MCF 10A (cell line): Measurements from ENCODE around the gene EDC3. TPM values are rescaled to one million over a fixed set of nuclear protein-coding genes. Genes with fewer than 3 reads are reported as not detected.
"Not testable (repeated sequence)": the region's sequence is repeated elsewhere in the genome, so short reads cannot be mapped to it uniquely, and the experiment has no call there.

Experiments
- BruUV-seq: library from RNA; stranded (reverse); fragments of 400-500 nt; replicated peaks from 2 replicates; lab custom pipeline; 2021; lab: Mats Ljungman, UMichigan
- CTCF ChIA-PET: fragments of 300-600 bp; sonication (Branson Sonifier 250); formaldehyde crosslinking; extraction: SDS; loops from one replicate; lab custom pipeline; 2021; ENCODE audit warnings: antibody characterized with exemption, inconsistent platforms; lab: Yijun Ruan, JAX
- POLR2A ChIA-PET: fragments of 300-600, 350-650 bp; sonication (Branson Sonifier 250); formaldehyde crosslinking; extraction: SDS; loops from one replicate; lab custom pipeline; 2020; ENCODE audit warnings: antibody characterized with exemption, inconsistent platforms; lab: Yijun Ruan, JAX
- DNase-seq: peaks from one replicate; pipeline ENCODE4 v3.0.0-alpha.2; 2018; ENCODE audit not compliant: unreplicated experiment
- H3K27ac Mint-ChIP-seq: one replicate; pipeline ENCODE4 v1.8.0; 2022; ENCODE audit warnings: mild to moderate bottlenecking, low read depth, mixed read lengths; ENCODE audit not compliant: unreplicated experiment
- H3K27me3 Mint-ChIP-seq: one replicate; pipeline ENCODE4 v1.8.0; 2022; ENCODE audit warnings: mixed read lengths; ENCODE audit not compliant: insufficient read depth, unreplicated experiment
- H3K36me3 Mint-ChIP-seq: one replicate; pipeline ENCODE4 v1.8.0; 2022; ENCODE audit warnings: mild to moderate bottlenecking, moderate library complexity, mixed read lengths; ENCODE audit not compliant: insufficient read depth, unreplicated experiment
- H3K4me1 Mint-ChIP-seq: one replicate; pipeline ENCODE4 v1.8.0; 2022; ENCODE audit warnings: mixed read lengths; ENCODE audit not compliant: insufficient read depth, unreplicated experiment
- H3K4me3 Mint-ChIP-seq: one replicate; pipeline ENCODE4 v1.8.0; 2022; ENCODE audit warnings: mild to moderate bottlenecking, moderate library complexity, mixed read lengths; ENCODE audit not compliant: unreplicated experiment
- H3K9me3 Mint-ChIP-seq: one replicate; pipeline ENCODE4 v1.8.0; 2022; ENCODE audit warnings: mixed read lengths; ENCODE audit not compliant: unreplicated experiment
- intact Hi-C: fragments of 100-400 bp; cut with micrococcal nuclease; formaldehyde crosslinking; loops from 2 replicates; pipeline ENCODE4 v1.14.1; 2022
- total RNA-seq: library from RNA; stranded (reverse); gene quantifications from 2 replicates; pipeline ENCODE4 v1.2.3, GENCODE V29; 2022
- TF ChIP-seq, protein P1 (sequence below): fragments of 200-600 bp; IDR thresholded peaks from one replicate; pipeline ENCODE4 v1.8.0; 2022; ENCODE audit warnings: antibody characterized with exemption, mild to moderate bottlenecking; ENCODE audit not compliant: unreplicated experiment

EDC3 gene
- total RNA-seq, 1 experiment from 2014 or later: 42.8 TPM

DNA sequence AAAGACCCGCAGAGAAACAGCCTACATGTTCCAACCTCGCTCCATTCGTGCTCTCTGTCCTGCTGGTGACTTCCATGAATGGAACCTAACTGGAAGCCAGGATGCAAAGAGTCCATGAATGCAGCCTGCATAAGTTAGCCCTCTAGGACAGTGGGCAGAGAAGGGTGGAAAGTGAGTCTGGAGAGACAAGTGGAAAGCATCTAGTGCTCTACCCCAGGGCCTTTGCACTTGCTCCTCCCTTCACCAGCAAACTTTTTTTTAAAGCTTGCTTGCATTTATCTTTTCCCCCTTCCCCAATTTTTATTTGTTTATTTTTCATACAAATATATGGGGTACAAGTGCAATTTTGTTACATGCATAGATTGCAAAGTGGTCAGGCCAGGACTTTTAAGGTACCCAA lies 37.4 kb upstream of the EDC3 start:
- TF ChIP-seq, protein P1, sequence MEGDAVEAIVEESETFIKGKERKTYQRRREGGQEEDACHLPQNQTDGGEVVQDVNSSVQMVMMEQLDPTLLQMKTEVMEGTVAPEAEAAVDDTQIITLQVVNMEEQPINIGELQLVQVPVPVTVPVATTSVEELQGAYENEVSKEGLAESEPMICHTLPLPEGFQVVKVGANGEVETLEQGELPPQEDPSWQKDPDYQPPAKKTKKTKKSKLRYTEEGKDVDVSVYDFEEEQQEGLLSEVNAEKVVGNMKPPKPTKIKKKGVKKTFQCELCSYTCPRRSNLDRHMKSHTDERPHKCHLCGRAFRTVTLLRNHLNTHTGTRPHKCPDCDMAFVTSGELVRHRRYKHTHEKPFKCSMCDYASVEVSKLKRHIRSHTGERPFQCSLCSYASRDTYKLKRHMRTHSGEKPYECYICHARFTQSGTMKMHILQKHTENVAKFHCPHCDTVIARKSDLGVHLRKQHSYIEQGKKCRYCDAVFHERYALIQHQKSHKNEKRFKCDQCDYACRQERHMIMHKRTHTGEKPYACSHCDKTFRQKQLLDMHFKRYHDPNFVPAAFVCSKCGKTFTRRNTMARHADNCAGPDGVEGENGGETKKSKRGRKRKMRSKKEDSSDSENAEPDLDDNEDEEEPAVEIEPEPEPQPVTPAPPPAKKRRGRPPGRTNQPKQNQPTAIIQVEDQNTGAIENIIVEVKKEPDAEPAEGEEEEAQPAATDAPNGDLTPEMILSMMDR: no peak
- POLR2A ChIA-PET: interaction anchor here (0.8 to 1.2 kb wide), 2 partner anchors 9 to 719 kb away, joined by 3 to 4 read pairs; no protein-coding TSS in a partner anchor
- Mint-ChIP-seq H3K9me3 (no peaks in the 10 kb centered on the region), H3K4me3 (no peak overlapping the region), H3K36me3 (no peaks in the 10 kb centered on the region), H3K27me3 (peaks cover 33% of the 10 kb centered on the region), H3K4me1 (no peaks in the 10 kb centered on the region), H3K27ac (no peak overlapping the region)
- no peak for DNase-seq
- CTCF ChIA-PET: interaction anchor here (0.6 to 2.6 kb wide), 3 partner anchors 36 to 296 kb away, joined by 3 to 7 read pairs (median 6); no protein-coding TSS in a partner anchor
- intact Hi-C loops: no loop called here
- BruUV-seq: no TSS peak

GRCh38 chr15:74732846-74733245 lies 37.0 kb upstream of the EDC3 start:
- H3K27me3 Mint-ChIP-seq: peaks cover 28% of the 10 kb centered on the region
- no peaks in the 10 kb centered on the region for H3K36me3 Mint-ChIP-seq
- intact Hi-C loops: no loop called here
- no peak overlapping the region for H3K27ac Mint-ChIP-seq
- BruUV-seq: no TSS peak
- CTCF ChIA-PET: interaction anchor here (0.7 to 2.6 kb wide), 3 partner anchors 16 to 39 kb away, joined by 3 to 7 read pairs (median 6); partner anchors contain the start of gene CYP1A2
- TF ChIP-seq, protein P1: no peak
- H3K9me3 Mint-ChIP-seq: no peaks in the 10 kb centered on the region
- DNase-seq: no peak
- POLR2A ChIA-PET: interaction anchor here (1.2 kb wide), 1 partner anchor 9 kb away, joined by 3 read pairs; no protein-coding TSS in a partner anchor
- H3K4me1 Mint-ChIP-seq: no peaks in the 10 kb centered on the region
- H3K4me3 Mint-ChIP-seq: no peak overlapping the region

DNA sequence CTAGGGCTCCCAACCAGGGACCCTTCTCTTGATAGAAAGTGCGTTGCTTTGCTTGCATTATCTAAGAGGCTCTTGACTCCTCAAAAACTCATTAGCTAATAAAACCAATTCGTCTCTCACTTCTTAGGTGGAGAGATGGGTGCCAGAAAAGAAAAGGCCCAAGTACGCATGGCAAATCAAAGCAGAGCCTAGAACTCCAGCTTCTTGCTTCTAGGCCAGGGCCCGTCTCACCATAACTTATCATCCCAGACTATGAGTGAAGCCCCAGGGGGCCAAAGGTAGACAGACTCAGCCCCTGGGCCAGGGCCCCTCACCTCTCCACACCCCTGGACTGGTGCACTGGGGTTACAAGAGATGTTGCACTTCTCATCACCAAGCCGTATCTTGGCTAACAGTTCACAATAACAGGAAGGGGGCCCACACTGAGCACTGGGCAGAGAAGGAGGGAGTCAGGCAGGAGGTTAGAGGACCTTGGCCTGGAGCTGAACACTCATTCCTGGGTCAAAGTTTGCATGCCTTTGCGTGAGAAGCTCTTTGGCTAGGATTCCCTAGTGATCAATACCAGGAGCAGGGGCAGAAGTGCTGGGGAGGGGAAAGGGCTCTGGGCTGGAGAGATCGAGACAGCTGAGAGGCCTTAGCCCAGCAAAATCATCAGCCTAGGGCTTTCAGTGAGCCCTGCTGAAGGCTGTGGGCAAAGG lies 34.9 kb upstream of the EDC3 start:
- intact Hi-C loops: no loop called here
- TF ChIP-seq, protein P1: no peak
- no peak for DNase-seq
- no peaks in the 10 kb centered on the region for H3K36me3 Mint-ChIP-seq
- no peak overlapping the region for H3K4me3 Mint-ChIP-seq
- no peaks in the 10 kb centered on the region for H3K4me1 Mint-ChIP-seq
- no TSS peak for BruUV-seq
- no peak overlapping the region for H3K27ac Mint-ChIP-seq
- H3K9me3 Mint-ChIP-seq: no peaks in the 10 kb centered on the region
- POLR2A ChIA-PET: no interaction called here
- peaks cover 8% of the 10 kb centered on the region for H3K27me3 Mint-ChIP-seq
- CTCF ChIA-PET: interaction anchor here (0.9 kb wide), 2 partner anchors 15 to 40 kb away, joined by 3 to 10 read pairs; no protein-coding TSS in a partner anchor

DNA sequence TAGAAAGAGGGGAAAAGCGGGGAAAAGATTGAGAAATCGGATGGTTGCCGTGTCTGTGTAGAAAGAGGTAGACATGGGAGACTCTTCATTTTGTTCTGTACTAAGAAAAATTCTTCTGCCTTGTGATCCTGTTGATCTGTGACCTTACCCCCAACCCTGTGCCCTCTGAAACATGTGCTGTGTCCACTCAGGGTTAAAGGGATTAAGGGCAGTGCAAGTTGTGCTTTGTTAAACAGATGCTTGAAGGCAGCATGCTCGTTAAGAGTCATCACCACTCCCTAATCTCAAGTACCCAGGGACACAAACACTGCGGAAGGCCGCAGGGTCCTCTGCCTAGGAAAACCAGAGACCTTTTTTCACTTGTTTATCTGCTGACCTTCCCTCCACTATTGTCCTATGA lies 33.5 kb upstream of the EDC3 start:
- DNase-seq, H3K9me3 Mint-ChIP-seq, POLR2A ChIA-PET, H3K4me1 Mint-ChIP-seq, BruUV-seq, H3K27me3 Mint-ChIP-seq, CTCF ChIA-PET, H3K36me3 Mint-ChIP-seq, intact Hi-C loops, H3K27ac Mint-ChIP-seq, H3K4me3 Mint-ChIP-seq: not testable (repeated sequence)

DNA sequence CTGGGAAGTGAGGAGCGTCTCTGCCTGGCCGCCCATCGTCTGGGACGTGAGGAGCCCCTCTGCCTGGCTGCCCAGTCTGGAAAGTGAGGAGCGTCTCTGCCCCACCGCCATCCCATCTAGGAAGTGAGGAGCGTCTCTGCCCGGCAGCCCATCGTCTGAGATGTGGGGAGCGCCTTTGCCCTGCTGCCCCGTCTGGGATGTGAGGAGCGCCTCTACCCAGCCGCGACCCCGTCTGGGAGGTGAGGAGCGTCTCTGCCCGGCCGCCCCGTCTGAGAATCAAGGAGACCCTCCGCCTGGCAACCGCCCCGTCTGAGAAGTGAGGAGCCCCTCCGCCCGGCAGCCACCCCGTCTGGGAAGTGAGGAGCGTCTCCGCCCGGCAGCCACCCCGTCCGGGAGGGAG lies 32.9 kb upstream of the EDC3 start:
- H3K9me3 Mint-ChIP-seq, DNase-seq, H3K4me3 Mint-ChIP-seq, BruUV-seq, POLR2A ChIA-PET, H3K27ac Mint-ChIP-seq, H3K4me1 Mint-ChIP-seq, H3K27me3 Mint-ChIP-seq, H3K36me3 Mint-ChIP-seq, intact Hi-C loops, CTCF ChIA-PET: not testable (repeated sequence)
